ENCODE results near the gene RHD.

RHD gene

DNA sequence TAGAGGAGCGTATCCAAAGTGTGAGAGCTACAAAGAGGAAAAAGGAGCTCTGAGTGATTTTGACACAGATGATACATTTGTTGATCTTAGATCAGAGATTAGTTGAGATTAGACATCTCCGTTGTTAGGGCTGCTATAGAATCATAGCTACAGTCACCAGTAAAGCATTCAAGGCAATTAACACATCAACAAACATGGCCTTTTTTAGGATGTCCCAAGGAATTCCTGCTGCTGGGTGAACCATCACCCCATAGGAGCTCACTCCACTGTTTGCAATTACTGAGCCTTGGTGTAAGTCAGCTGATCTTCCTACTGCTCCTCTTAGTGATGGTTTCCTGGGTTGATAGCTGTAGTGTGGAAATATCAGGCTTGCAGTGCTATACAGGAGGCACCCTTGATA lies 18.4 kb upstream of the RHD start:
- no peak overlapping the region for H2AK5ac ChIP-seq (ENCODE audit: low read length, severe bottlenecking)
- H3K4me3 ChIP-seq (ENCODE audit: insufficient read depth in 1 of 2, low read depth in 1 of 2, low read length in 2 of 2) = no peak overlapping the region
- no peak overlapping the region for H3K9ac ChIP-seq (ENCODE audit: low read length)
- H2AFZ ChIP-seq (ENCODE audit: low read depth, low read length) = no peak overlapping the region
- H2BK12ac ChIP-seq (ENCODE audit: low read length in 2 of 2) = no peak overlapping the region
- peaks cover 17% of the 10 kb centered on the region for H3K79me1 ChIP-seq (replicated peaks; ENCODE audit: low read length, poor library complexity, severe bottlenecking)
- H2BK15ac ChIP-seq (ENCODE audit: low read depth, poor library complexity, severe bottlenecking) = no peak overlapping the region
- no peak overlapping the region for H4K8ac ChIP-seq (ENCODE audit: low read length)
- H3K14ac ChIP-seq (ENCODE audit: low read length in 2 of 2) = no peak overlapping the region
- no peak overlapping the region for H3K27ac ChIP-seq (ENCODE audit: low read length, poor library complexity, severe bottlenecking)
- H3K9me3 ChIP-seq (ENCODE audit: control insufficient read depth, low read length) = no peaks in the 10 kb centered on the region
- H3K4me1 ChIP-seq (ENCODE audit: control insufficient read depth, insufficient read depth, low read depth, low read length) = no peaks in the 10 kb centered on the region
- no peak overlapping the region for H4K91ac ChIP-seq (ENCODE audit: low read length)
- no peak overlapping the region for H2BK120ac ChIP-seq (ENCODE audit: low read depth, low read length)
- H3K36me3 ChIP-seq (ENCODE audit: control insufficient read depth in 1 of 2, insufficient read depth in 2 of 2, low read depth in 1 of 2, low read length in 2 of 2) = no peaks in the 10 kb centered on the region
- H3K18ac ChIP-seq (ENCODE audit: low read depth in 1 of 2, low read length in 2 of 2) = no peak overlapping the region
- no peak overlapping the region for H3K4me2 ChIP-seq (ENCODE audit: low read length, poor library complexity, severe bottlenecking)
- H3K4ac ChIP-seq (ENCODE audit: low read depth in 1 of 2, low read length in 2 of 2) = no peak overlapping the region
- H2BK5ac ChIP-seq (ENCODE audit: low read depth, low read length, poor library complexity, severe bottlenecking) = no peak overlapping the region
- no peaks in the 10 kb centered on the region for H3K27me3 ChIP-seq (ENCODE audit: control insufficient read depth in 1 of 2, insufficient read depth in 1 of 2, low read length in 2 of 2)
- no peak overlapping the region for H3K23ac ChIP-seq (ENCODE audit: low read length in 2 of 2)
- 33% methylated on average over 2 of the region's 2 CpGs for WGBS
- DNase-seq = peak; percentile 87

- Histone ChIP-seq H3K4ac (ENCODE audit: low read depth in 1 of 2, low read length in 2 of 2) (no peak overlapping the region), H3K4me1 (ENCODE audit: control insufficient read depth, insufficient read depth, low read depth, low read length) (no peaks in the 10 kb centered on the region), H4K91ac (ENCODE audit: low read length) (no peak overlapping the region), H3K27ac (ENCODE audit: low read length, poor library complexity, severe bottlenecking) (no peak overlapping the region), H2BK120ac (ENCODE audit: low read depth, low read length) (no peak overlapping the region), H2AFZ (ENCODE audit: low read depth, low read length) (no peak overlapping the region), H3K79me1 (replicated peaks; ENCODE audit: low read length, poor library complexity, severe bottlenecking) (peaks cover 17% of the 10 kb centered on the region), H2BK15ac (ENCODE audit: low read depth, poor library complexity, severe bottlenecking) (no peak overlapping the region), H3K4me3 (ENCODE audit: insufficient read depth in 1 of 2, low read depth in 1 of 2, low read length in 2 of 2) (no peak overlapping the region), H3K9ac (ENCODE audit: low read length) (no peak overlapping the region), H3K4me2 (ENCODE audit: low read length, poor library complexity, severe bottlenecking) (no peak overlapping the region), H3K9me3 (ENCODE audit: control insufficient read depth, low read length) (no peaks in the 10 kb centered on the region), H3K14ac (ENCODE audit: low read length in 2 of 2) (no peak overlapping the region), H3K23ac (ENCODE audit: low read length in 2 of 2) (no peak overlapping the region), H3K18ac (ENCODE audit: low read depth in 1 of 2, low read length in 2 of 2) (no peak overlapping the region), H3K36me3 (ENCODE audit: control insufficient read depth in 1 of 2, insufficient read depth in 2 of 2, low read depth in 1 of 2, low read length in 2 of 2) (no peaks in the 10 kb centered on the region), H2BK5ac (ENCODE audit: low read depth, low read length, poor library complexity, severe bottlenecking) (no peak overlapping the region), H2AK5ac (ENCODE audit: low read length, severe bottlenecking) (no peak overlapping the region), H2BK12ac (ENCODE audit: low read length in 2 of 2) (no peak overlapping the region), H4K8ac (ENCODE audit: low read length) (no peak overlapping the region), H3K27me3 (ENCODE audit: control insufficient read depth in 1 of 2, insufficient read depth in 1 of 2, low read length in 2 of 2) (no peaks in the 10 kb centered on the region)
- DNase-seq = no peak
- WGBS = 86% methylated on average over 18 of the region's 18 CpGs
Measured at GRCh38 chr1:25255706-25256577, 16.4 kb upstream of the RHD start.

DNA sequence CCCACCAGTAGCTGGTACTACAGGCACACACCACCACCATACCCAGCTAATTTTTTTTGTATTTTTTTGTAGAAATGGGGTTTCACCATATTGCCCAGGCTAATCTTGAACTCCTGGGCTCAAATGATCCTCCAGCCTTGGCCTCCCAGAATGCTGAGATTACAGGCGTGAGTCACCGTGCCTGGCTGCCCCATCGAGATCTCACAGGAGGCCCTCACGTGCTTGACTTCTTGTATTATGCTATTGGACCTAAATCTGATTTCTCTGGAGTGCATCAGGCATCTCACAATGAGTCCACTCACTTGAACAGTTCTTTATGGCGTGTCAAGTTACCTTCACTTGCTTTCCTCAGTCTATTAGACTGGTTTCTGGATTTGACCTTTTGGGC lies 15.7 kb upstream of the RHD start:
- no peak overlapping the region for H3K4me3 ChIP-seq (ENCODE audit: insufficient read depth in 1 of 2, low read depth in 1 of 2, low read length in 2 of 2)
- H3K36me3 ChIP-seq (ENCODE audit: control insufficient read depth in 1 of 2, insufficient read depth in 2 of 2, low read depth in 1 of 2, low read length in 2 of 2) = no peaks in the 10 kb centered on the region
- no peak overlapping the region for H3K9ac ChIP-seq (ENCODE audit: low read length)

GRCh38 chr1:25257196-25257595 lies 15.1 kb upstream of the RHD start:
- no peak overlapping the region for H2BK5ac ChIP-seq (ENCODE audit: low read depth, low read length, poor library complexity, severe bottlenecking)
- no peak overlapping the region for H3K4me2 ChIP-seq (ENCODE audit: low read length, poor library complexity, severe bottlenecking)
- H2AK5ac ChIP-seq (ENCODE audit: low read length, severe bottlenecking) = no peak overlapping the region
- no peak overlapping the region for H3K14ac ChIP-seq (ENCODE audit: low read length in 2 of 2)
- H4K91ac ChIP-seq (ENCODE audit: low read length) = no peak overlapping the region
- H3K27me3 ChIP-seq (ENCODE audit: control insufficient read depth in 1 of 2, insufficient read depth in 1 of 2, low read length in 2 of 2) = no peaks in the 10 kb centered on the region
- no peak overlapping the region for H3K23ac ChIP-seq (ENCODE audit: low read length in 2 of 2)
- no peak overlapping the region for H3K4ac ChIP-seq (ENCODE audit: low read depth in 1 of 2, low read length in 2 of 2)
- no CpG with 5 or more reads among the region's 1 CpG for WGBS
- H3K79me1 ChIP-seq (replicated peaks; ENCODE audit: low read length, poor library complexity, severe bottlenecking) = peaks cover 17% of the 10 kb centered on the region
- no peak overlapping the region for H3K9ac ChIP-seq (ENCODE audit: low read length)
- H3K9me3 ChIP-seq (ENCODE audit: control insufficient read depth, low read length) = no peaks in the 10 kb centered on the region
- no peak overlapping the region for H2BK120ac ChIP-seq (ENCODE audit: low read depth, low read length)
- H3K36me3 ChIP-seq (ENCODE audit: control insufficient read depth in 1 of 2, insufficient read depth in 2 of 2, low read depth in 1 of 2, low read length in 2 of 2) = no peaks in the 10 kb centered on the region
- H3K4me3 ChIP-seq (ENCODE audit: insufficient read depth in 1 of 2, low read depth in 1 of 2, low read length in 2 of 2) = no peak overlapping the region
- H2BK12ac ChIP-seq (ENCODE audit: low read length in 2 of 2) = no peak overlapping the region
- no peak for DNase-seq
- H3K4me1 ChIP-seq (ENCODE audit: control insufficient read depth, insufficient read depth, low read depth, low read length) = no peaks in the 10 kb centered on the region
- no peak overlapping the region for H4K8ac ChIP-seq (ENCODE audit: low read length)
- no peak overlapping the region for H2BK15ac ChIP-seq (ENCODE audit: low read depth, poor library complexity, severe bottlenecking)
- no peak overlapping the region for H3K18ac ChIP-seq (ENCODE audit: low read depth in 1 of 2, low read length in 2 of 2)
- H3K27ac ChIP-seq (ENCODE audit: low read length, poor library complexity, severe bottlenecking) = no peak overlapping the region
- no peak overlapping the region for H2AFZ ChIP-seq (ENCODE audit: low read depth, low read length)

More for the DNA sequence above, 15.7 kb upstream of the RHD start:
- Histone ChIP-seq H4K91ac (ENCODE audit: low read length) (no peak overlapping the region), H2BK120ac (ENCODE audit: low read depth, low read length) (no peak overlapping the region), H2AFZ (ENCODE audit: low read depth, low read length) (no peak overlapping the region), H3K4me2 (ENCODE audit: low read length, poor library complexity, severe bottlenecking) (no peak overlapping the region), H2AK5ac (ENCODE audit: low read length, severe bottlenecking) (no peak overlapping the region), H3K27ac (ENCODE audit: low read length, poor library complexity, severe bottlenecking) (no peak overlapping the region), H3K18ac (ENCODE audit: low read depth in 1 of 2, low read length in 2 of 2) (no peak overlapping the region), H3K14ac (ENCODE audit: low read length in 2 of 2) (no peak overlapping the region), H3K9me3 (ENCODE audit: control insufficient read depth, low read length) (no peaks in the 10 kb centered on the region), H3K79me1 (replicated peaks; ENCODE audit: low read length, poor library complexity, severe bottlenecking) (peaks cover 17% of the 10 kb centered on the region), H2BK5ac (ENCODE audit: low read depth, low read length, poor library complexity, severe bottlenecking) (no peak overlapping the region), H3K23ac (ENCODE audit: low read length in 2 of 2) (no peak overlapping the region), H3K4me1 (ENCODE audit: control insufficient read depth, insufficient read depth, low read depth, low read length) (no peaks in the 10 kb centered on the region), H3K27me3 (ENCODE audit: control insufficient read depth in 1 of 2, insufficient read depth in 1 of 2, low read length in 2 of 2) (no peaks in the 10 kb centered on the region), H4K8ac (ENCODE audit: low read length) (no peak overlapping the region), H2BK15ac (ENCODE audit: low read depth, poor library complexity, severe bottlenecking) (no peak overlapping the region), H2BK12ac (ENCODE audit: low read length in 2 of 2) (no peak overlapping the region), H3K4ac (ENCODE audit: low read depth in 1 of 2, low read length in 2 of 2) (no peak overlapping the region)
- DNase-seq = no peak
- WGBS = 84% methylated on average over 5 of the region's 5 CpGs
